CD4-positive, alpha-beta T cell treated with Interleukin-2 at 100 ng/mL for 4 hours (primary cell): ENCODE data around the gene VMP1.
"Not testable (repeated sequence)": the region's sequence is repeated elsewhere in the genome, so short reads cannot be mapped to it uniquely, and the experiment has no call there.

Source experiments
- DNase-seq: peaks from one replicate; pipeline ENCODE4 v3.0.0-alpha.2; 2020; ENCODE audit warnings: low spot score

VMP1 gene

DNA sequence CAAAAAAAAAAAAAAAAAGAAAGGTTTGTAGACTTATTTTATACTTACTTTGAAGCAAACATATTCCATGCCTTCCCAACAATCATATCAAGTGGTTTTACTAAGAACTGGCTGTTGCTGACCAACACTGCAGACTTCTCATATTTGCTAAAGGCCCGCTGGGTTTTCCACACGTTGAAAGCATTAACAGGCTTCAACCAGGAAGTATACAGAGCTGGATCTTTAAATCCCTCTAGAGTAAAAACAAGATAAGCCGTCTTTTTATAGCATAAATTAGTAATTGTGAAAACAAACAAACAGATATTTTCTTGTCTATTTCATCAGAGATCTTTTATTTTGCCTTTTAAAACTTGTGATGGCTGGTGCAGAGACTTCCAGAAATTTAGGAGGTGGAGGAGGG lies 156.2 kb downstream of the VMP1 start:
- no peak for DNase-seq

DNA sequence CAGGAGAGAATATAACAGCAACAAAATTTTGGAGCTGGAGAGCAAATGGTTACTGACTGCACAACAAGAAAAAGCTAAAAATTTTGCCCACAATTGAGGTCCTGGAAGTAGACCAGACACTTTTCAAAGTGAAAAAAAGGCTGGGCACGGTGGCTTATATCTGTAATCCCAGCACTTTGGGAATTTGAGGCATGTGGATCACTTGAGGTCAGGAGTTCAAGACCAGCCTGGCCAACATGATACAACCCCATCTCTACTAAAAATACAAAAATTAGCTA lies 162.4 kb downstream of the VMP1 start:
- DNase-seq: no peak

DNA sequence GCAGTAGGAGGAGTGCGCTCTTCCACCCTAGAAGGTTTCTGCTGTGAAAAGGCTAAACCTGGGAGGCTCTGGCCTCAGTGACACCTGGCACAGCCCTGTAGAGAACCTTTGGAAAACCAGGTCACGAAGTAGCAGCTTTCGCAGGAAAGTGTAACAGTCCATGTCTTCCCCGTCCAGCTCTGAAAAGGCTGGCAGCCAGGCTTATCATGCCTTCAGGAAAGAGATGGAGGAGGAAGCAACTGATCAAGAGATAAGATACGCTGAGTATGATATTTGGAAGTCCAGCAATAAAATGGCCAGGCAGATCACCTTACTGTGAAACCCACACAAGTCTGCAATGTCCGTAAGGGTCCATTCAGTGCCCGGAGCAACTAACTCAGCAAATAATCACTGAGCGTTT lies 163.0 kb downstream of the VMP1 start:
- DNase-seq: no peak

DNA sequence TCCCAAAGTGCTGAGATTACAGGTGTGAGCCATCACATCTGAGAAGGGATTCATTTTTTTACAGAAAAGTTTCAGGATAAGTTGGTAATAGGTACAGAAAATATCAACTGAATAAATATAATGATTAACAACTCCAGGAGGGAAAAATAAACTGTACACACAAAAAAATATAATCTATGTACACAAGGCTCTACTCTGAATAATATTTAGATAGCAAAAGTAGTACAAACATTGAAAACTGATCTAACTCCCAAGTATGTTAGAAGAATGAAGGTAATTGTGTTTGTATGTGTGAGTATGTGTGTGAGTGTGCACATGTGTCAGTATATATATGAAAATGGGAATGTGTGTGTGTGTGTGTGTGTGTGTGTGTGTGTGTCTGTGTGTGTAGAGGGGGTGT lies 164.9 kb downstream of the VMP1 start:
- no peak for DNase-seq

DNA sequence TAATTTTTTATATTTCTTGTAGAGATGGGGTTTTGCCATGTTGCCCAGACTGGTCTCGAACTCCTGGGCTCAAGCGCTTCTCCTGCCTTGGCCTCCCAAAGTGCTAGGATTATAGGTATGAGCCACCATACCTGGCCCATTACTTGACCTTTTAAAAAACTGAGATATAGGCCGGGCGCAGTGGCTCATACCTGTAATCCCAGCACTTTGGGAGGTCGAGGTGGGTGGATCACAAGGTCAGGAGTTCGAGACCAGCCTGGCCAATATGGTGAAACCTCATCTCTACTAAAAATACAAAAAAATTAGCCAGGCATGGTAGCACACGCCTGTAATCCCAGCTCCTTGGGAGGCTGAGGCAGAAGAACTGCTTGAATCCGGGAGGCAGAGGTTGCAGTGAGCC lies 166.0 kb downstream of the VMP1 start:
- DNase-seq: not testable (repeated sequence)

DNA sequence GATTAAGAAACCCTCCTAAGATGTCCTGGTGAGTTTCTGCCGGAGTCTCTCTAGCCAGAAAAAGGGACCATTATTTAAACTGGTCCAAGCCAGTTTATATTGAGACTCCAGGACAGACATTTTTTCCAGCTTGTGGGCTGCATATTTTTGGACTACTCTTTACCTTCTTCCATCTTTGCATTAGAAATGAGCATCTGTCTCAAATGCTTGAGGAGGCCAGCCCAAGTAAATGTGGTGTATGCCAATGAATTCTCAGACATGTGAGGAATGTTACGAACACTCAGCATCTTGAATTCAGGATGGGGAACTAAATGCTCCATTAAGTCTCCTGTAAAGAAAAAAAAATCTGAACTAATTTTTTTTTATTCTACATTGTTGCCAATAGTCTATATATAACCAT lies 166.9 kb downstream of the VMP1 start:
- DNase-seq: no peak

DNA sequence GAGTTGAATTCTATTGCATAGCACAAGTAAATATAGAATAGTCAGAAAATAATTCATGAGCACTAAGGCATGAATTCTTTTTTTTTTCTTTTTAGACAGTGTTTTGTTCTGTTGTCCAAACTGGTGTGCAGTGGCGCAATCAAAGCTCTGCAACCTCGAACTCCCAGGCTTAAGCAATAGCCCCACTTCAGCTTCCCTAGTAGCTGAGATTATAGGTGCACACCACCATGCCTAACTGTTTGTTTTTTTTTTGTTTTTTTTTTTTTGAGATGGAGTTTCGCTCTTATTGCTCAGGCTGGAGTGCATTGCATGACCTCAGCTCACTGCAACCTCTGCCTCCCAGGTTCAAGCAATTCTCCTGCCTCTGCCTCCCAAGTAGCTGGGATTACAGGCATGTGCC lies 168.7 kb downstream of the VMP1 start:
- no peak for DNase-seq

DNA sequence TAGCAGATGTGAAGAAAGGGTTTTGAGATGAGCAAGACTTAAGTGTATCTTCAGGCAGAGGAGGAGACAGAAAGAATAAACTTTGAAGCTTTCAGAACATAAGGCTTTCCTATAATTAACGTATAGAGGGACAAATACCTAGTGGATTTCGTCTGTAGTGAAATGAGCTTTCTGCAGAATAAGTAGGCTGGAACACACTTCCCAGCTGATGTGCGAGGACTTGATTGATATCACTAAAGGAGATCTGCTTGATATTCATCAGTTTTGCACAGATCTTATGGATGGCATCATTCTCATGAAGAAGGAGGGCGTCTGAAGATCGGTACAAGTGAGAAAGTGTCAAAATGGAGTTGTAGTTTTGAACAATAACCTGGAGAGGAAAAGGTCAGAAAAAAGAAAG lies 170.5 kb downstream of the VMP1 start:
- no peak for DNase-seq

DNA sequence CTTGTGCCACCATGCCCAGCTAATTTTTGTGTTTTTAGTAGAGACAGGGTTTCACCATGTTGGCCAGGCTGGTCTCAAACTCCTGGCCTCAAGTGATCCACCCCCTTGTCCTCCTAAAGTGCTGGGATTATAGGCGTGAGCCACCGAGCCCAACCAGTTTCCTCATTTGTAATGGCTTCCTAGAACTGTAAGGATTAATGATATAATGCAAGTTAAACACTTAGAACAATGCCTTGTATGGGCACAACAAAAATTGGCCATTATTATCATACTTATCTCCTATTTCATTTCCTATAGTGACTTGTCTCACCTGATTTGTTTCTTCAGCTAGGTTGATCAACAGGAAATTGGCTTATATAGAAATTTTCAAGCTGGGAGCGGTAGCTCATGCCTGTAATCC lies 171.2 kb downstream of the VMP1 start:
- no peak for DNase-seq

DNA sequence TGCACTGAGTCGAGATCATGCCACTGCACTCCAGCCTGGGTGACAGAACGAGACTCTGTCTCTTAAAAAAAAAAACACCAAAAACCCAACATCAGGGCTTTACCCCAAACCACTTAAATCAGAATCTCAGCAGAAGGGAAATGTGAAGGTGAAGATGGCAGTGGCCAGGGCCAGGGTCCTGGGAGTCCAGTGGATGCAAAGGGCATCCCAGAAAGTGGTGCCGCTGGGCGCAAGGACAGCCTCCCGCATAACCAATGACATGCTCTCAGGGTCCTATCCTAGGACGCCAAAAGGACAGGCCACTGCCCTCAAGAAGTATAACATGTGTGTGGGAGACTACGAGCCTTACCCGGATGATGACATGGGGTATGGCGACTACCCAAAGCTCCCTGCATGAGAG lies 177.4 kb downstream of the VMP1 start:
- DNase-seq: no peak

DNA sequence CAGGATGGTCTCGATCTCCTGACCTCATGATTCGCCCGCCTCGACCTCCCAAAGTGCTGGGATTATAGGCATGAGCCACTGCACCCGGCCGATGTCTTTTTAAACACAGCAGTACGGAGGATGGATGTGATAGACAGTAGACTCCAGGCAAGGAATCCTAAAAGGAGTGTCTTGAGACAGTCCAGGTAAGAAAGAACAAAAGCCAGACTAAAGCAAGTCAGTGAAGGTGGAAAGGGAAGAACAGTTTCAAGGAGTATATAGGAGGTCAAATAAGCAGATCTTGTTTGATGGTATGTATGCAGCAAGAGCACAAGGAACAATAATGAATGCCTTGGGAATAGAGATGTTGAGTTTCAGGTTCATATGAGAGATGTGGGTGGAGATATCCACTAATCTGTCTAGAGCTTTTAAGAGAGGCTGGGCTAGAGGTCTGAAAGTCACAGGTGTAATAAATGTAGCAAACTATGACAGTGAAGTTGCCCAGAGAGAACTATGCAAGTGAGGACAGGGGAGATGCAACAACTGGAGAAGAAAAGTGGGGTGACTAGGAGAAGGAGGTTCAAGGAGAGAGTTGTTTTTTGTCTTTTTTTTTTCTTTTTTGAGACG lies 180.8 kb downstream of the VMP1 start:
- DNase-seq: no peak

DNA sequence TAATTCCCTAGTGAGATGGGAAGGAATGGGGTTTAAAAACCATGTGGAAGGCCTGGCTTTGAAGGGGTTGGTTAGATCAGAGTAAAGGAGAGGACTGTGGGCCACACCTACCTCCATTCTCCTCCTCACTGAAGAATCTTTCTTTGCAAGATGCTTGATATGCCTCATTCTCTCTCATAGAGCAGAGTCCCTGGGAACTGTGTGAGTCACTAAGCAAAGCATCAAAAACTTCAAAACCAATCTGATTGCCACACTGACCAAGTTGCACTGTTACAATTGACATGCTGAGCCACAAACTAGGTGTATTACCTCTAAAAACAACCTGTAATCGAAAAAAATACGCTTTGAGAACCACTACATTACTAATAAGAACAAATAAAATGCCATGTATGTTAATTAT lies 183.3 kb downstream of the VMP1 start:
- peak; percentile 6 for DNase-seq
